ENCODE data around the gene MIDN.
"Not testable (repeated sequence)": the region's sequence is repeated elsewhere in the genome, so short reads cannot be mapped to it uniquely, and the experiment has no call there.

MIDN gene

GRCh38 chr19:1302533-1303239 lies 54.3 kb downstream of the MIDN start:
- TF ChIP-seq, protein P1, sequence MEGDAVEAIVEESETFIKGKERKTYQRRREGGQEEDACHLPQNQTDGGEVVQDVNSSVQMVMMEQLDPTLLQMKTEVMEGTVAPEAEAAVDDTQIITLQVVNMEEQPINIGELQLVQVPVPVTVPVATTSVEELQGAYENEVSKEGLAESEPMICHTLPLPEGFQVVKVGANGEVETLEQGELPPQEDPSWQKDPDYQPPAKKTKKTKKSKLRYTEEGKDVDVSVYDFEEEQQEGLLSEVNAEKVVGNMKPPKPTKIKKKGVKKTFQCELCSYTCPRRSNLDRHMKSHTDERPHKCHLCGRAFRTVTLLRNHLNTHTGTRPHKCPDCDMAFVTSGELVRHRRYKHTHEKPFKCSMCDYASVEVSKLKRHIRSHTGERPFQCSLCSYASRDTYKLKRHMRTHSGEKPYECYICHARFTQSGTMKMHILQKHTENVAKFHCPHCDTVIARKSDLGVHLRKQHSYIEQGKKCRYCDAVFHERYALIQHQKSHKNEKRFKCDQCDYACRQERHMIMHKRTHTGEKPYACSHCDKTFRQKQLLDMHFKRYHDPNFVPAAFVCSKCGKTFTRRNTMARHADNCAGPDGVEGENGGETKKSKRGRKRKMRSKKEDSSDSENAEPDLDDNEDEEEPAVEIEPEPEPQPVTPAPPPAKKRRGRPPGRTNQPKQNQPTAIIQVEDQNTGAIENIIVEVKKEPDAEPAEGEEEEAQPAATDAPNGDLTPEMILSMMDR (conservative IDR thresholded peaks at IDR 0.05; ENCODE audit: low read length): no peak
- DNase-seq (ENCODE audit: low read depth): no peak
- no peak overlapping the region for H3K4me3 ChIP-seq (ENCODE audit: low read length)

- no peak overlapping the region for H3K4me3 ChIP-seq (ENCODE audit: low read length)
- no peak for DNase-seq (ENCODE audit: low read depth)
- TF ChIP-seq, protein P1 (conservative IDR thresholded peaks at IDR 0.05; ENCODE audit: low read length): no peak
These were observed 56.0 kb downstream of the MIDN start for GRCh38 chr19:1304197-1304924.

GRCh38 chr19:1305354-1305753 lies 57.0 kb downstream of the MIDN start:
- H3K4me3 ChIP-seq (ENCODE audit: low read length); DNase-seq (ENCODE audit: low read depth): not testable (repeated sequence)

GRCh38 chr19:1307320-1307719 lies 58.9 kb downstream of the MIDN start:
- DNase-seq (ENCODE audit: low read depth): no peak
- no peak overlapping the region for H3K4me3 ChIP-seq (ENCODE audit: low read length)
- TF ChIP-seq, protein P1 (conservative IDR thresholded peaks at IDR 0.05; ENCODE audit: low read length): no peak

DNA sequence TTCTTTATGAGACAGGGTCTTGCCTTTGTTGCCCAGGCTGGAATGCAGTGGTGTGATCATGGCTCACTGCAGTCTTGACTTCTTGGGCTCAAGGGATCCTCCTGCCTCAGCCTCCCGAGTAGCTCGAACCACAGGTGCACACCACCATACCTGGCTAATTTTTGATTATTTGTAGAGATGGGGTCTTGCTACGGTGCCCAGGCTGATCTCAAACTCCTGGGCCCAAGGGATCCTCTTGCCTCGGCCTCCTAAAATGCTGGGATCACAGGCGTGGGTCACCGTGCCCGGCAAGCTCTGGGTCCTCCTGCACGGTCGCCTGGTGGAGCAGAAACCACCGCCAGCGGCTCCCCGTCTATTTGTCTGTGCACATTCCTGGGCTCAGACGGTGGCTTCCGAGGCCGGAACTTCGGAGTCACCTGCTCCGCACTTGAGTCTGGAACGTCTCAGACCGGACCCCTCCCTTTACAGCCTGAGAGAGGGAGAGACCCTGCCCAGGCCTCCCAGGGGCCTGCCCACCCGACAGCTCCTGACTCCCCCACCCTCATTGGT lies 59.4 kb downstream of the MIDN start:
- no peak for DNase-seq (ENCODE audit: low read depth)
- no peak overlapping the region for H3K4me3 ChIP-seq (ENCODE audit: low read length)
- TF ChIP-seq, protein P1 (conservative IDR thresholded peaks at IDR 0.05; ENCODE audit: low read length): no peak

DNA sequence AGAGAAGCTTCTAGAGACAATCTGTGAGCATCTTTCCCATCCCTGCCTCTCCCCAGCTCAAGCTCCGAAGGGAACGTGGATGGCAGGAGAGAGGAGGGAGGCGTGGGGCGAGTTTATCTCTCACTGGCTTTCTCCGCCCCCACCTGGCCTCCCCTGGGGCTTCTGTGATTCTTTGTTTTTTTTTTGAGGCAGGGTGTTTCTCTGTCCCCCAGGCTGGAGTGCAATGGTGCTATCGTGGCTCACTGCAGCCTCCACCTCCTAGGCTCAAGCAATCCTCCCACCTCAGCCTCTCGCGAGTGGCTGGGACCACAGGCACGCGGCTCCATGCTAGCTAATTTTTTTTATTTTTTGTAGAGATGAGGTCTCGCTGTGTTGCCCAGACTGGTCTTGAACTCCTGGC lies 60.3 kb downstream of the MIDN start:
- DNase-seq (ENCODE audit: low read depth): no peak
- H3K4me3 ChIP-seq (ENCODE audit: low read length): no peak overlapping the region
- TF ChIP-seq, protein P1 (conservative IDR thresholded peaks at IDR 0.05; ENCODE audit: low read length): no peak

Measured in AG10803 (cell line).